ENCODE results near the gene PANK1. TPM values are rescaled to one million over a fixed set of nuclear protein-coding genes. Genes with fewer than 3 reads are reported as not detected.
A peak's percentile ranks its signal among the peaks of the same experiment; 100 is the strongest.

Gene PANK1
- total RNA-seq, 1 donor from 2014 or later = 4.7 TPM

DNA sequence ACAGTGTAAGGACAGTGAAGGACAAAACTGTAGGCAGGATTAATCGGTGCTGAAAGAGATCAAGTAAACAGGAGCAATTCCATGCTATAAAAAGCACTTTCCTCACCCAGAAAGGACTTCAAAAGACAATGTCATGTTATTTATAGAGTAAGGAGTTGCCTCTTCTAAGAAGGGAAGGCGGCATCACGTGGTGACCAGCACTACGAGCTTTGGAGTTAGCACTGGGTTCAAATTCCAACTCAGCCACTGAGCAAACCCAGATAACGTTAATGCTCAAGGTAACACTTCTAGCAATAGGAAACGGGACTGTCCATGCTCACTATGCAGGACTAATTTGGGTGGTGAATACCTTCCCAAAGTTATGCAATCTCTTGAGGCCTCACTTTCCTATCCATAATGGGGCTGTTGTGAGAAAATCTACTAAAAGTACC, 715 bp upstream of the PANK1 start:
- H3K36me3 ChIP-seq (ENCODE audit: control insufficient read depth, insufficient read depth, low read length) = no peaks in the 10 kb centered on the region
- H3K4me3 ChIP-seq (ENCODE audit: low read depth, low read length) = peak overlapping the region; percentile 94
- TF ChIP-seq, protein P1, sequence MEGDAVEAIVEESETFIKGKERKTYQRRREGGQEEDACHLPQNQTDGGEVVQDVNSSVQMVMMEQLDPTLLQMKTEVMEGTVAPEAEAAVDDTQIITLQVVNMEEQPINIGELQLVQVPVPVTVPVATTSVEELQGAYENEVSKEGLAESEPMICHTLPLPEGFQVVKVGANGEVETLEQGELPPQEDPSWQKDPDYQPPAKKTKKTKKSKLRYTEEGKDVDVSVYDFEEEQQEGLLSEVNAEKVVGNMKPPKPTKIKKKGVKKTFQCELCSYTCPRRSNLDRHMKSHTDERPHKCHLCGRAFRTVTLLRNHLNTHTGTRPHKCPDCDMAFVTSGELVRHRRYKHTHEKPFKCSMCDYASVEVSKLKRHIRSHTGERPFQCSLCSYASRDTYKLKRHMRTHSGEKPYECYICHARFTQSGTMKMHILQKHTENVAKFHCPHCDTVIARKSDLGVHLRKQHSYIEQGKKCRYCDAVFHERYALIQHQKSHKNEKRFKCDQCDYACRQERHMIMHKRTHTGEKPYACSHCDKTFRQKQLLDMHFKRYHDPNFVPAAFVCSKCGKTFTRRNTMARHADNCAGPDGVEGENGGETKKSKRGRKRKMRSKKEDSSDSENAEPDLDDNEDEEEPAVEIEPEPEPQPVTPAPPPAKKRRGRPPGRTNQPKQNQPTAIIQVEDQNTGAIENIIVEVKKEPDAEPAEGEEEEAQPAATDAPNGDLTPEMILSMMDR (IDR thresholded peaks at IDR 0.05; ENCODE audit: insufficient read depth, low read length, poor library complexity, severe bottlenecking) = no peak
- no peak for DNase-seq (ENCODE audit: low read depth)
- H3K27me3 ChIP-seq (ENCODE audit: control insufficient read depth, insufficient read depth, low read length) = no peaks in the 10 kb centered on the region

DNA sequence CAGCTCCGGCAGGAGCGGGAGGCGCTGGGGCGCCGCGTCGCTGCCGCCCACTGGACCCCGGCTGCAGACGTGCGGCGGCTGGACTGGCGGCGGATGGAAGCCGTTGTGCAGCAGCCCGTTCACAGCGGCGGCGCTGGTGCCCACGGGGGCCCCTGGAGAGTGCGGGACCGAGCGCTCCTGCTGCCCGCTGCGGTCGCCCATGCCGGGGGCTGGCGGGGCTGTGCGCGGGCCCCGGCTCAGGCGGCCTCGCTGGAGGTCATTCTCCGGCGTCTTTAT, 413 bp downstream of the PANK1 start:
- peak overlapping the region; percentile 94 for H3K4me3 ChIP-seq (ENCODE audit: low read depth, low read length)
- H3K27me3 ChIP-seq (ENCODE audit: control insufficient read depth, insufficient read depth, low read length) = no peaks in the 10 kb centered on the region
- TF ChIP-seq, protein P1 (IDR thresholded peaks at IDR 0.05; ENCODE audit: insufficient read depth, low read length, poor library complexity, severe bottlenecking) = no peak
- no peaks in the 10 kb centered on the region for H3K36me3 ChIP-seq (ENCODE audit: control insufficient read depth, insufficient read depth, low read length)
- DNase-seq (ENCODE audit: low read depth) = no peak

DNA sequence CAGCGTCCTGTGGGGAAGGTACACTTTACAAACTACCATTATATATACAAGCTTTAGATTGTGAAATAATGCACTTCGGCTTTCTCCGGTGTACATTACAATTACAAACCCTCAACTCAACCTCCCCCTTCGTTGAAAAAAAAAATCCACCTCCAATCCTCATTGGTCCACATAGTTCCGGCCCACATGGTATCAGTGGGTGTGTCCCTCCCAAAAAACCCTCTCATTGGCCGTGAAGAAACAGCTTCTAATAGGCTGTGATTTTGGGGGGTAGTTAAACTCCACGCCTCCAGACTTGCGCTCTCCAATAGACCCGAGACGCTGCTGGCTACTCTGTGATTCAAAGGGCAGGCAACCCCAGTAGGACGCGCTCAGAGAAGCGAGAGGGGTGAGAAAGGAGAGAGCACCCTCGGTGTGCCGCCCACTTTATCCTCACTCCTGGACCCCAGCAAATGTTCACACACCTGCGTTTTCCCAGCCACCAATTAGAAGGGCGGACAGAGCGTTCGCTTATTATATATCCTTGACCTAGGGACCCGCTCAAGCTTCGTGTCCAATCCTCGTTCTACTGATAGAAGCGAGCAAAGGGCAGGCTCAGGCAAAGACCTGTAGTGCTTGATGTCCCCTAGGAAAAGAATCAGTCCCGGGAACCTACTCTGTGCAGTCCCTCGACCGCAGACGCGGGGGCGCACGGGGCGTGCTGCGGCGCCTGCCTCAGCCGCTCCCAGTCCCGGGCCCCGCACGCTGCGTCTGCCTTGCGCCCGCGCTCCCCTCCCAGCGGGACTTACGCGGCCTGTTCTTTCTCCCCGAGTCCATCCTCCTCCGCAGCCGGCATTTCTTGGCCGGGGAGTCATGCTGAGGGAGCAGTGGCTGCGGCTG, 991 bp downstream of the PANK1 start:
- Histone ChIP-seq H3K27me3 (ENCODE audit: control insufficient read depth, insufficient read depth, low read length) (no peaks in the 10 kb centered on the region), H3K4me3 (ENCODE audit: low read depth, low read length) (peak overlapping the region; percentile 94), H3K36me3 (ENCODE audit: control insufficient read depth, insufficient read depth, low read length) (no peaks in the 10 kb centered on the region)
- peak; percentile 94 for DNase-seq (ENCODE audit: low read depth)
- TF ChIP-seq, protein P1 (IDR thresholded peaks at IDR 0.05; ENCODE audit: insufficient read depth, low read length, poor library complexity, severe bottlenecking) = no peak

DNA sequence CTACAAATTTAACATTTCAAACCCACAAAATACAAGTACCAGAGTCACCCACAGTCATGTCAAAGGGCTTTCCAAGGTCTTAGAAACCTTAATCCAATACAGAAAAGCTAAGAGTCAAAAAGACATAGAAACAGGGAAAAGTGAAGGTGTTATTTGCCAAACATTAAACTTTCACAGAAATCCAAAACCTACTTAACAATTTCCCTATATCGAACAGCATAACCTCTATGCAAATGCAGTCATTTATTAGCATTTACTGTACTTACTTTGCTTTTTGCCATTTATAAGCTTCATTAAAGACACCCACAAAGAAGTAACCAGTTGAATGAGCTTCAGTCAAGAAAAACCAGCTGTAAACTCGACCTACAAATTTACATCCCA, 1.6 kb downstream of the PANK1 start:
- TF ChIP-seq, protein P1 (IDR thresholded peaks at IDR 0.05; ENCODE audit: insufficient read depth, low read length, poor library complexity, severe bottlenecking) = no peak
- Histone ChIP-seq H3K4me3 (ENCODE audit: low read depth, low read length) (peak overlapping the region; percentile 94), H3K27me3 (ENCODE audit: control insufficient read depth, insufficient read depth, low read length) (no peaks in the 10 kb centered on the region), H3K36me3 (ENCODE audit: control insufficient read depth, insufficient read depth, low read length) (no peaks in the 10 kb centered on the region)
- DNase-seq (ENCODE audit: low read depth) = no peak

DNA sequence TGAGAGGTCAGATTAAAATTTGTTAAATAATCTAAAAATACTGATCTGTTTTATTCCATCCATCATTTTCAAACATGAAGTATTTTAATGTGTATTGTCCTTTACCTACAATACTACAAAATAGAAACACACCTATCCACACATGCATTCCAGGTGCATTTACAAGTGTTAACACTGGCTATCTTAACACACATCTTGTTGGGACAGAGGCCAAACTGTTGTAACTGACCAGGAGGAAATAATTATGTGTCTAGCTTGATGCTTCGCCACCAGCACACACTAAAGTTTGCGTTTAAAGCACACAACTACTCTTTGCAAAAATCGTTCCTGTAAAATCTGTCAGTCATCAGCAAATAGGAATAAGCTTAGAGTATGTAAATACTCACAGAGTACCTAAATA, 2.8 kb downstream of the PANK1 start:
- no peak for DNase-seq (ENCODE audit: low read depth)
- Histone ChIP-seq H3K4me3 (ENCODE audit: low read depth, low read length) (no peak overlapping the region), H3K27me3 (ENCODE audit: control insufficient read depth, insufficient read depth, low read length) (no peaks in the 10 kb centered on the region), H3K36me3 (ENCODE audit: control insufficient read depth, insufficient read depth, low read length) (no peaks in the 10 kb centered on the region)
- TF ChIP-seq, protein P1 (IDR thresholded peaks at IDR 0.05; ENCODE audit: insufficient read depth, low read length, poor library complexity, severe bottlenecking) = no peak

DNA sequence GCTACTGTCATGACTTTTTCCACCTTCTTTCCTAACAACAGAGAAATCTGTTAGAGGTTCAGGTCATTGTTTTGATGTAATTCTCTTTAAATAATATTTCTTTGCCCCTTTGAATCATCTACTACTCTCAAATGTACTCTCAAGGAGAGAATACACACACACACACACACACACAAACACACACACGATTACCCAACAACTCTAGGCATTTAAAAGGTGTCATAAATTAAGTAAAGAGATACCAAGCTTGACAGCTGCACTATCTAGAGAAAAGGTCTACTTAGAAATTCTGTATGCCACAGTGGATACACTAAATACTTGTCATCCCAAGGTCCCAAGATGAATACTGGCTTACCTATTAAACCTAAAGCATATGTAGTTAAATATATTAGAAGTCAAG, 4.8 kb downstream of the PANK1 start:
- DNase-seq (ENCODE audit: low read depth) = no peak
- no peaks in the 10 kb centered on the region for H3K27me3 ChIP-seq (ENCODE audit: control insufficient read depth, insufficient read depth, low read length)
- no peak overlapping the region for H3K4me3 ChIP-seq (ENCODE audit: low read depth, low read length)
- TF ChIP-seq, protein P1 (IDR thresholded peaks at IDR 0.05; ENCODE audit: insufficient read depth, low read length, poor library complexity, severe bottlenecking) = no peak
- no peaks in the 10 kb centered on the region for H3K36me3 ChIP-seq (ENCODE audit: control insufficient read depth, insufficient read depth, low read length)

Data from kidney epithelial cell (primary cell).